ENCODE results near the gene NID1. TPM values are rescaled to one million over a fixed set of nuclear protein-coding genes. Genes with fewer than 3 reads are reported as not detected.
A peak's percentile ranks its signal among the peaks of the same experiment; 100 is the strongest.
"Not testable (repeated sequence)": the region's sequence is repeated elsewhere in the genome, so short reads cannot be mapped to it uniquely, and the experiment has no call there.

Gene NID1
- total RNA-seq, 1 experiment from 2014 or later = 7.6 TPM

- peak; percentile 57 for DNase-seq (ENCODE audit: low read depth)
Measured at GRCh38 chr1:236096660-236097482, 32.0 kb upstream of the NID1 start.

- DNase-seq (ENCODE audit: low read depth) = no peak
Measured at GRCh38 chr1:236095705-236096520, 31.0 kb upstream of the NID1 start.

- DNase-seq (ENCODE audit: low read depth) = no peak
Measured at GRCh38 chr1:236092899-236093298, 28.0 kb upstream of the NID1 start.

- DNase-seq (ENCODE audit: low read depth) = no peak
Measured at GRCh38 chr1:236091933-236092318, 27.0 kb upstream of the NID1 start.

GRCh38 chr1:236090741-236091147 lies 25.9 kb upstream of the NID1 start:
- DNase-seq (ENCODE audit: low read depth) = no peak

DNA sequence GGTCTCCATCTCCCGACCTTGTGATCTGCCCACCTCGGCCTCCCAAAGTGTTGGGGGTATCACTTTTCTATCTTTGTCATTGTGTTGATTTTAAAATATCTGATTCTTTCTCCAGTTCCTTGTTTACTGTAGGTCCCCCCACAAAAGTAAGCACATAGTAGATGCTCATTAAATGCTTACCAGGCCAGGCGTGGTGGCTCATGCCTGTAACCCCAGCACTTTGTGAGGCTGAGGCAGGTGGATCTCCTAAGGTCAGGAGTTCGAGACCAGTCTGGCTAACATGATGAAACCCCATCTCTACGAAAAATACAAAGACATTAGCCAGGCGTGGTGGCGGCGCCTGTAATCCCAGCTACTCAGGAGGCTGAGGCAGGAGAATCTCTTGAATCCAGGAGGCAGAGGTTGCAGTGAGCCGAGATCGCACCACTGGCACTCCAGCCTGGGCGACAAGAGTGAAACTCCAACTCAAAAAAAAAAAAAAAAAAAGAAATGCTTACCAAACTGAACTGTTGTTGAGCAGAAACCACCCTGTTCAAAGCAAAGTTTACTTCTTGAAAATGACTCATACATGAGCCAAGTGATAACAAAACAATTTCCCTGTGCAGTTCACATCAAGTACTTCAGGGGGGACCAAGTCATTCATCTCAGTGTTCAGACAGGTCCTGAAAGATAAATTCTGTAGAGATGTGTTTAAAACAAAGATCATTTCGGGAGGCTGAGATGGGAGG lies 24.3 kb upstream of the NID1 start:
- DNase-seq (ENCODE audit: low read depth) = peak; percentile 41

- no peak for DNase-seq (ENCODE audit: low read depth)
Measured at GRCh38 chr1:236086537-236086936, 21.6 kb upstream of the NID1 start.

- DNase-seq (ENCODE audit: low read depth) = no peak
Measured at GRCh38 chr1:236085545-236086159, 20.8 kb upstream of the NID1 start.

GRCh38 chr1:236084386-236084730 lies 19.5 kb upstream of the NID1 start:
- DNase-seq (ENCODE audit: low read depth) = no peak

DNA sequence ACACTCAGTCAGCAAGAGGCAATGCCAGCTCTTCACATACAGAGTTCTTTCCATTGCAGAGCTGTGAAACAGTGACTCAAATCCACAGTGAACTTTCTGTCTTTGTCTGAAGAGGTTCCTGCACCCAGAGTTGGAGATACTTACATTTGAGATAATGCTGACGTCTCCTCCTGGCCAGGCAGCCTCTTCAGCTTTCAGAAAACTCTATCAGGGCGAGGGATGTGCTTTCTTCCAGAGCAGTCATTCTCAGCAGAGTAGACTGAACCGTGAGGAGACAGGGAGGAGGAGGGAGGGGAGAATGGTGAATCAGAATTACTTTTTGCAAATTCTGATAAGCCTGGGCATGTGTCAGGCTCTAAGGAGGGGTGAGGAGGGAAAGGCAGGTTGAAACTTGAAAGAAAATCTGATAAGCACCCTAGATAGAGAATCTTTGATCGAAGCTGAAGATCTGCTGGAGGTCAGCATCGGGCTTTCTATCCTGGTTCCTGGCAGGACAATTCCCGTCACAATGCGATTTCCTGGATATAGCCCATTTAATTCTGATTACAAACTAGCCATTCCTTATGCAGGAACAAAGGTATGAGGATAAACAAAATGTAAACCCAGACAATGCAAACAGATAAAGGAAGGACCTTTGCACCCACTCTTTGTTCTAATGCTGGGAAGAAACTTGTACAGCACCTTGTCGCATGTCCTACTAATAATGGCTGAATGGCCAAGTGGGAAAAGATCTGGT lies 18.9 kb upstream of the NID1 start:
- DNase-seq (ENCODE audit: low read depth) = peak; percentile 25

GRCh38 chr1:236082526-236082925 lies 17.6 kb upstream of the NID1 start:
- no peak for DNase-seq (ENCODE audit: low read depth)

DNA sequence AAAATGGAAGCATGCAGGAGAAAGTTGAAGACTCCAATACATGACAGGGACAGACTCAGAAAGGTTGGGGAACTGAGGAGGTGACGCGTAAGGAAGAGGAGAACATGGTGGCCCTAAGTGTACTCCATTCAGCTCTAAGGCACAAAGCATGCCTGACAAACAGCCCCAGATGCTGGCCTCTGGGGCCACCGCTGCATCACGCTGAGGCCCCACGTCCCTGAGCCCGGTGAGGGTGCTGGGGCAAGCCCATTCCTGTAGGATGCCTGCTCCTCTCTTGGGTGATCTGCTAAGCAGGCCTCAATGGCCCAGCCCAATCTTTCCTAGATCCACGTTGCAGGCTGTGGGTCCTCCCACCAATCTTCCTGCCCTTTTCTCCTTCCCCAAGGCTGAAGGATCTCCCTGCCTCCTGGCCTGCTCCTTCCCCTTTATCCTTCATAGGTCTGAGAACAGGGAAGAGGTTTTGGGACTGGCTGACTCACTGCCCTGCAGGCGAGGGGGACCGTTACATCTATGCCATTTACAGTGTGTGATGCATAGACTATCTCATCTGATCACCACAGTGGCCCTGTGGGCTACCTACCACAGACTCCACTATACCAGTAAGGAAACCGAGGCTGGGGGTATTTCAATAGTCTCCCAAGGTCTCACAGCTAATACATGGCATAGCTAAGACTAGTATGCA lies 16.8 kb upstream of the NID1 start:
- no peak for DNase-seq (ENCODE audit: low read depth)

- no peak for DNase-seq (ENCODE audit: low read depth)
Measured at GRCh38 chr1:236079703-236080102, 14.8 kb upstream of the NID1 start.

DNA sequence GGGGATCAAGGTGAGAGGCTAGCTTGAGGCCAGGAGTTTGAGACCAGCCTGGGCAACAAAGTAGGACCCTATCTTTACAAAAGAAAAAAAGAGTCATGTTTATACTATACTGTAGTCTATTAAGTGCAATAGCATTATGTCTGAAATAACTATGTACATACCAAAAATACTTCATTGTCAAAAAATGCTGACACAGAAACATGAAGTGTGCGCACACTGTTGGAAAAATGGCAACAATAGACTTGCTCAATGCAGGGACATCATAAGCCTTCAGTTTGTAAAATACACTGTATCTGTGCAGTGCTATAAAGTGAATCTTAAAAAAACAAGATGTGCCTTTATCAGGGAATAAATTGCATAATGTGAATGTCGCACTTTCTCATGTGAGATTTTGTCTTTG lies 14.1 kb upstream of the NID1 start:
- DNase-seq (ENCODE audit: low read depth) = no peak

- not testable (repeated sequence) for DNase-seq (ENCODE audit: low read depth)
Measured at GRCh38 chr1:236078077-236078476, 13.2 kb upstream of the NID1 start.

GRCh38 chr1:236075848-236076247 lies 11.0 kb upstream of the NID1 start:
- DNase-seq (ENCODE audit: low read depth) = no peak

DNA sequence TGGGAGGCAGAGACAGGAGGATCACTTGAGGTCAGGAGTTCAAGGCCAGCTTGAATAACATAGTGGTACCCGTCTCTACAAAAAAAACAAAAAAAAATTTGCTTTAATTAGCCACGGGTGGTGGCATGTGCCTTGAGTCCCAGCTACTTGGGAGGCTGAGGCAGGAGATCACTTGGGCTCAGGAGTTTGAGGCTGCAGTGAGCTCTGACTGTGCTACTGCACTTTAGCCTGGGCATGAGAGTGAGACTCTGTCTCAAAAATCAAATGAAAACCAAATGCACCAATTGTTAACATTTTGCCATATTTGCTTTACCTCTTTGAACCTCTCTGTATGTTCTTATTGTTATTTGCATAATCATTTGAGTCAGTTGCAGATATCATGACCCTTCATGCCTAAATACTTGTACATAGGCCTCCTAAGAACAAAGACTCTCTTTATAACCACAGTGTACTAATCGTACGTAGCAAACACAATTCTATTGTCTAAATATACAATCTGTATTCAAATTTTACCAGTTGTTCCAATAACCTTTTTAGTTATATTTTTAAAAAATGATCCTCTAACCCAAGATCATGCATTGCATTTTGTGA lies 8.5 kb upstream of the NID1 start:
- no peak for DNase-seq (ENCODE audit: low read depth)

DNA sequence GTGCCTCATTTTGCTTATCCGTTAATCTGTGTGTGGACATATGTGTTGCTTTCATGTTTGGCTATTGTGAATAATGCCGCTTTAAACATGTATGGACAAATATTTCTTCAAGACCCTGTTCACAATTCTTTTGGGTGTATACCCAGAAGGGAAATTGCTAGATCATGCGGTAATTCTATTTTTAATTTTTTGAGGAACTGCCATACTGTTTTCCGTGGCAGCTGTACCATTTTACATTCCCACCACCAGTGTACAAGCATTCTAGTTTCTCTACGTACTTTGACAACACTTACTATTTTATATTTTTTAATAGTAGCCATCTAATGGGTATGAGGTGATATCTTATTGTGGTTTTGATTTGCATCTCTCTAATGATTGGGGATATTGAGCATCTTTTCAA lies 7.1 kb upstream of the NID1 start:
- no peak for DNase-seq (ENCODE audit: low read depth)

- DNase-seq (ENCODE audit: low read depth) = no peak
Measured at GRCh38 chr1:236070753-236071152, 5.9 kb upstream of the NID1 start.

DNA sequence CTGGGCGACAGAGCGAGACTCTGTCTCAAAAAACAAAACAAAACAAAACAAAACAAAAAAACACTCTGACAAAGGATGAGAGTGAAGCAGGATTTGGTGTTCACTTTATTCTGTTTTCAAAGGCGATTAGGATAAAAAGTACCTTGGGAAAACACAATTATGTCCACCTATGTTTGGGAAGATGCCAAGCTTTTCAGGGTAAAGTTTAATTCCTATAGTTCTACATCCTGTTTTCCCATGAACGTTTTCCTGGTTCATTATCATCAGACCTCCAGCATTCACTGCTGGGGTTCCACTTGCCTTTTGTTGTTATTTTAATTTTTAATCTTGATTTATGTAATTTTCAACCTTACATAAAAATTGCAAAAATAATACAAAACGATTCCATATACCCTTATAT lies 4.9 kb upstream of the NID1 start:
- no peak for DNase-seq (ENCODE audit: low read depth)
